BJ (cell line): ENCODE data around the gene DUSP8. TPM values are rescaled to one million over a fixed set of nuclear protein-coding genes. Genes with fewer than 3 reads are reported as not detected.
"Not testable (repeated sequence)": the region's sequence is repeated elsewhere in the genome, so short reads cannot be mapped to it uniquely, and the experiment has no call there.

Experiments used
- CTCF ChIA-PET: fragments of 350-600 bp; formaldehyde crosslinking; extraction: SDS; loops from one replicate; lab custom pipeline; 2021; ENCODE audit warnings: antibody characterized with exemption, inconsistent platforms; lab: Yijun Ruan, JAX
- POLR2A ChIA-PET: fragments of 300-600 bp; sonication (Branson Sonifier 250); formaldehyde crosslinking; extraction: SDS; loops from one replicate; lab custom pipeline; 2021; ENCODE audit warnings: antibody characterized with exemption; lab: Charles Lee
- DNase-seq: peaks from one replicate; pipeline ENCODE4 v3.0.0-alpha.2; 2011; ENCODE audit warnings: low read depth
- H3K27me3 ChIP-seq: 2 replicates; pipeline ENCODE4 v1.6.0; 2011; ENCODE audit warnings: low read length; ENCODE audit not compliant: control insufficient read depth, insufficient read depth
- H3K36me3 ChIP-seq: 2 replicates; pipeline ENCODE4 v1.5.1; 2011; ENCODE audit warnings: low read length; ENCODE audit not compliant: control insufficient read depth, insufficient read depth
- H3K4me3 ChIP-seq: 2 replicates; pipeline ENCODE4 v1.5.1; 2011; ENCODE audit warnings: low read depth, mild to moderate bottlenecking, control low read depth, low read length
- polyA minus RNA-seq: library from RNA; depleted of rRNA, polyadenylated mRNA; stranded (reverse); fragments of >200 nt; gene quantifications from 2 replicates; pipeline ENCODE4 v1.2.3, GENCODE V29; 2011; rRNA and poly(A)+ RNA removed
- polyA plus RNA-seq: library from polyadenylated mRNA; depleted of rRNA; stranded (reverse); fragments of >200 nt; gene quantifications from 2 replicates; pipeline ENCODE4 v1.2.3, GENCODE V29; 2011; rRNA removed
- TF ChIP-seq, protein P1 (sequence below): IDR thresholded peaks from 2 replicates; pipeline ENCODE4 v1.5.1; 2011; ENCODE audit warnings: low read depth, mild to moderate bottlenecking, control low read depth, inconsistent platforms, low read length, moderate library complexity; ENCODE audit not compliant: insufficient read depth

DUSP8 gene, protein sequence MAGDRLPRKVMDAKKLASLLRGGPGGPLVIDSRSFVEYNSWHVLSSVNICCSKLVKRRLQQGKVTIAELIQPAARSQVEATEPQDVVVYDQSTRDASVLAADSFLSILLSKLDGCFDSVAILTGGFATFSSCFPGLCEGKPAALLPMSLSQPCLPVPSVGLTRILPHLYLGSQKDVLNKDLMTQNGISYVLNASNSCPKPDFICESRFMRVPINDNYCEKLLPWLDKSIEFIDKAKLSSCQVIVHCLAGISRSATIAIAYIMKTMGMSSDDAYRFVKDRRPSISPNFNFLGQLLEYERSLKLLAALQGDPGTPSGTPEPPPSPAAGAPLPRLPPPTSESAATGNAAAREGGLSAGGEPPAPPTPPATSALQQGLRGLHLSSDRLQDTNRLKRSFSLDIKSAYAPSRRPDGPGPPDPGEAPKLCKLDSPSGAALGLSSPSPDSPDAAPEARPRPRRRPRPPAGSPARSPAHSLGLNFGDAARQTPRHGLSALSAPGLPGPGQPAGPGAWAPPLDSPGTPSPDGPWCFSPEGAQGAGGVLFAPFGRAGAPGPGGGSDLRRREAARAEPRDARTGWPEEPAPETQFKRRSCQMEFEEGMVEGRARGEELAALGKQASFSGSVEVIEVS
- polyA plus RNA-seq: 1.9 and 3.4 TPM in 2 replicates
- polyA minus RNA-seq: 3.0 and 3.7 TPM in 2 replicates

- POLR2A ChIA-PET: no interaction called here
These were observed at the start of gene DUSP8 for GRCh38 chr11:1572197-1573076. Gene DUSP8 (minus strand): TSS chr11:1572271. CDS start chr11:1565826, 6,445 bp downstream.

DNA sequence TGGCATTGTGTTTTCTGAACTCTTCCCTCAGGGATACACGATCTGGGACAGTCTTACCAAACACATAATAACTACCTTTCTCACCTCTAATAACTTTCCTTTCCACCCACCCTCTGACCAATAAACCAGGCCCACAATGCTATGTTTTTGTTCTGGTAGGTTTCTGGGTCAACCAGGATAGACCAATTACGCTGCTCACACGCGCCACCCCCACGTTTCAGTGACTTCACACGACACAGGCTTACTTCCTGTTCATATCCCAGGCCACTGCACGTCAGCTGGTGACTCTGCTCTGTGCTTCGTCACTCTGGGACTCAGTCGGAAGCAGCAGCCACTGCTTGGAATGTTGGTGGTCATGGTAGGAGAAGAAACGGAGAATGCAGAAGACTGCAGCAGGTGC is 47.4 kb upstream of the DUSP8 start:
- ChIA-PET CTCF (interaction anchor here (0.6 to 1.4 kb wide), 6 partner anchors 9 to 1268 kb away, joined by 3 to 6 read pairs (median 4); no protein-coding TSS in a partner anchor), POLR2A (no interaction called here)
- H3K27me3 ChIP-seq: peaks cover 2% of the 10 kb centered on the region
- no peak for DNase-seq
- no peak overlapping the region for H3K4me3 ChIP-seq
- TF ChIP-seq, protein P1, sequence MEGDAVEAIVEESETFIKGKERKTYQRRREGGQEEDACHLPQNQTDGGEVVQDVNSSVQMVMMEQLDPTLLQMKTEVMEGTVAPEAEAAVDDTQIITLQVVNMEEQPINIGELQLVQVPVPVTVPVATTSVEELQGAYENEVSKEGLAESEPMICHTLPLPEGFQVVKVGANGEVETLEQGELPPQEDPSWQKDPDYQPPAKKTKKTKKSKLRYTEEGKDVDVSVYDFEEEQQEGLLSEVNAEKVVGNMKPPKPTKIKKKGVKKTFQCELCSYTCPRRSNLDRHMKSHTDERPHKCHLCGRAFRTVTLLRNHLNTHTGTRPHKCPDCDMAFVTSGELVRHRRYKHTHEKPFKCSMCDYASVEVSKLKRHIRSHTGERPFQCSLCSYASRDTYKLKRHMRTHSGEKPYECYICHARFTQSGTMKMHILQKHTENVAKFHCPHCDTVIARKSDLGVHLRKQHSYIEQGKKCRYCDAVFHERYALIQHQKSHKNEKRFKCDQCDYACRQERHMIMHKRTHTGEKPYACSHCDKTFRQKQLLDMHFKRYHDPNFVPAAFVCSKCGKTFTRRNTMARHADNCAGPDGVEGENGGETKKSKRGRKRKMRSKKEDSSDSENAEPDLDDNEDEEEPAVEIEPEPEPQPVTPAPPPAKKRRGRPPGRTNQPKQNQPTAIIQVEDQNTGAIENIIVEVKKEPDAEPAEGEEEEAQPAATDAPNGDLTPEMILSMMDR: no peak
- no peaks in the 10 kb centered on the region for H3K36me3 ChIP-seq

More at GRCh38 chr11:1572197-1573076, at the start of gene DUSP8:
- Histone ChIP-seq H3K36me3 (no peaks in the 10 kb centered on the region), H3K27me3 (peaks cover 2% of the 10 kb centered on the region; the same call in 1 of the 2 replicates), H3K4me3 (peak within 1 kb of the TSS; percentile 69)
- TF ChIP-seq, protein P1: no peak
- no peak for DNase-seq
- CTCF ChIA-PET: interaction anchor here (0.7 to 12.4 kb wide), 8 partner anchors 7 to 467 kb away, joined by 3 to 301 read pairs (median 20); partner anchors contain the start of genes KRTAP5-2 and KRTAP5-5

DNA sequence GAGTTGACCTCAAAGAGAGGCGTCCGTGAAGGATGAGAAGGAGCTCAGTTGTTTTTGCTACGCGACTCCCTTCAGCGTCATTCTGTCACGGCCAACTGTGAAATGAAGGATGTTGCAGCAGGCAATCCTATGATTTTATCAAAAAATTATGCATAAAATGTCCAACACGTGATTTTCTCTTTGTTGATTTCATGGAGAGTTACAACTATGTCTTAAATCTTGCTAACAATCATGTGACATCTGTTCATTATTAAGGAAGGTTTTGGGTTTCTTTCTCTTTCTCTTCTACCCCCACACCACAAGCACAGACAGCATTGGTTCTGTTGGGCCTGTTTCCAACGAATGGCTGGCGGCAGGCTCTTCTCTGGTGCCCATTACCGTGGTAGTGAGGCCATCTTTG is 46.2 kb upstream of the DUSP8 start:
- no peak for DNase-seq
- H3K4me3 ChIP-seq: no peak overlapping the region
- TF ChIP-seq, protein P1: no peak
- no peaks in the 10 kb centered on the region for H3K36me3 ChIP-seq
- POLR2A ChIA-PET: no interaction called here
- CTCF ChIA-PET: interaction anchor here (0.7 to 1.6 kb wide), 6 partner anchors 8 to 544 kb away, joined by 3 to 7 read pairs (median 4); partner anchors contain the start of gene KRTAP5-5
- H3K27me3 ChIP-seq: peaks cover 3% of the 10 kb centered on the region

- ChIA-PET CTCF (interaction anchor here (0.6 to 2.7 kb wide), 4 partner anchors 11 to 367 kb away, joined by 3 to 11 read pairs (median 5); partner anchors contain the start of gene KRTAP5-2), POLR2A (no interaction called here)
- no peaks in the 10 kb centered on the region for H3K36me3 ChIP-seq
- no peak for DNase-seq
- H3K4me3 ChIP-seq: no peak within 1 kb of the TSS
- peaks cover 11% of the 10 kb centered on the region for H3K27me3 ChIP-seq
- TF ChIP-seq, protein P1: no peak
These were observed 36.3 kb upstream of the DUSP8 start, which contains the start of gene KRTAP5-3 for GRCh38 chr11:1608363-1608762. Gene KRTAP5-3 (minus strand): TSS chr11:1608463. CDS start chr11:1608385, 78 bp downstream.

DNA sequence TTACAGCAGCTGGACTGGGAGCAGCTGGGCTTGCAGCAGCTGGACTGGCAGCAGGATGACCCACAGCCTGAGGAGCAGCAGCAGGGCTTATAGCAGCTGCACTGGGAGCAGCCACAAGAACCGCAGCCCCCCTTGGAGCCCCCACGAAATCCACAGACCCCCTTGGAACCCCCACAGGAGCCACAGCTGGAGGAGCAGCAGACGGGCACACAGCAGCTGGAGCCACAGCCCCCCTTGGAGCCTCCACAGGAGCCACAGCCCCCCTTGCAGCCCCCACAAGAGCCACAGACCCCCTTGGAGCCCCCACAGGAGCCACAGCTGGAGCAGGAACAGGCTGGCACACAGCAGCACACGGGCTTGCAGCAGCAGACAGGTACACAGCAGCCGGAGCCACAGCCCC is 35.8 kb upstream of the DUSP8 start:
- H3K4me3 ChIP-seq, DNase-seq, H3K36me3 ChIP-seq, POLR2A ChIA-PET: not testable (repeated sequence)
- peaks cover 10% of the 10 kb centered on the region for H3K27me3 ChIP-seq
- CTCF ChIA-PET: interaction anchor here (0.6 to 2.7 kb wide), 3 partner anchors 13 to 367 kb away, joined by 3 to 11 read pairs (median 7); no protein-coding TSS in a partner anchor

- H3K36me3 ChIP-seq, DNase-seq, H3K4me3 ChIP-seq, POLR2A ChIA-PET: not testable (repeated sequence)
- CTCF ChIA-PET: interaction anchor here (1.7 to 2.7 kb wide), 2 partner anchors 12 to 60 kb away, joined by 7 to 11 read pairs; no protein-coding TSS in a partner anchor
- peaks cover 10% of the 10 kb centered on the region for H3K27me3 ChIP-seq
These were observed 35.2 kb upstream of the DUSP8 start for GRCh38 chr11:1607156-1607845.

- POLR2A ChIA-PET, H3K36me3 ChIP-seq, DNase-seq, H3K4me3 ChIP-seq: not testable (repeated sequence)
- CTCF ChIA-PET: interaction anchor here (1.2 kb wide), 1 partner anchor 11 kb away, joined by 4 read pairs; no protein-coding TSS in a partner anchor
- H3K27me3 ChIP-seq: peaks cover 10% of the 10 kb centered on the region
These were observed 33.9 kb upstream of the DUSP8 start for GRCh38 chr11:1605923-1606322.
